Measurements from ENCODE around the gene CEACAM16. TPM values are rescaled to one million over a fixed set of nuclear protein-coding genes. Genes with fewer than 3 reads are reported as not detected.

Gene CEACAM16
- total and polyA plus RNA-seq, 10 of the 15 experiments (the other 5 are each of a cell fraction or from before 2014, with no cell fraction given): not detected

DNA sequence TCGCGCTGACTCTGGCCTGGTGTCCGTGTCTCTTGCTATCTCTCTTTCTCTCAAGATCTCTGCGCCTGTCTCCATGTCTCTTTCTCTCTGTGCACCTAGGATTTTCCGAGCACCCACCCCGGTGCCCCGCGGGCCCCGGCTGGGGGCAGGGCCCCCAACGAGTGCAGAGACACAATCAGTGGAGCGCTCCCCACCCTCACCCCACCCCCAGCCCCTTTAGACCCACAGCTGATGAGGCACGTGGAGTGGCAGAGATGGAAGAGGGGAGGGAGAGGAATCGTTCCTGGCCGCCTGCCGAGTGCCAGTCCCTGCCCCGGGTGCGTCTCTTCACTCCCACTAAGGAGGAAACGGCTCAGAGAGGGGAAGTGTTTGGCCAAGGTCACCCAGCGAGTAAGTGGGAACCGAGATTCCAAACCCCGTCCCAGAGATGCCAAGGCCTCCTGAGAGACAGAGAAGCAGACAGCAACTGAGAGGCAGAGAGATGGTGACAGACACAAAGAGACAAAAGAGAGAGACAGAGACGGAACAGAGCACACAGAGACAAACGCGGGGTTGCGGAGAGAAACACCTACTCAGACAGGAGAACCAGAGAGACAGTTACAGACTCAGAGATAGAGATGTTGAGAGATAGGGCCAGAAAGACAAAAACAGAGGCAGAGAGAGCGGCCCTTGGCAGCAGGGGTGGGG is 48.9 kb downstream of the CEACAM16 start (continued):
- TF ChIP-seq, protein P1, sequence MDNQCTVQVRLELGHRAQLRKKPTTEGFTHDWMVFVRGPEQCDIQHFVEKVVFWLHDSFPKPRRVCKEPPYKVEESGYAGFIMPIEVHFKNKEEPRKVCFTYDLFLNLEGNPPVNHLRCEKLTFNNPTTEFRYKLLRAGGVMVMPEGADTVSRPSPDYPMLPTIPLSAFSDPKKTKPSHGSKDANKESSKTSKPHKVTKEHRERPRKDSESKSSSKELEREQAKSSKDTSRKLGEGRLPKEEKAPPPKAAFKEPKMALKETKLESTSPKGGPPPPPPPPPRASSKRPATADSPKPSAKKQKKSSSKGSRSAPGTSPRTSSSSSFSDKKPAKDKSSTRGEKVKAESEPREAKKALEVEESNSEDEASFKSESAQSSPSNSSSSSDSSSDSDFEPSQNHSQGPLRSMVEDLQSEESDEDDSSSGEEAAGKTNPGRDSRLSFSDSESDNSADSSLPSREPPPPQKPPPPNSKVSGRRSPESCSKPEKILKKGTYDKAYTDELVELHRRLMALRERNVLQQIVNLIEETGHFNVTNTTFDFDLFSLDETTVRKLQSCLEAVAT (IDR thresholded peaks at IDR 0.05): peak; percentile 66; the same call in 1 of the 2 replicates
- TF ChIP-seq, protein P2, sequence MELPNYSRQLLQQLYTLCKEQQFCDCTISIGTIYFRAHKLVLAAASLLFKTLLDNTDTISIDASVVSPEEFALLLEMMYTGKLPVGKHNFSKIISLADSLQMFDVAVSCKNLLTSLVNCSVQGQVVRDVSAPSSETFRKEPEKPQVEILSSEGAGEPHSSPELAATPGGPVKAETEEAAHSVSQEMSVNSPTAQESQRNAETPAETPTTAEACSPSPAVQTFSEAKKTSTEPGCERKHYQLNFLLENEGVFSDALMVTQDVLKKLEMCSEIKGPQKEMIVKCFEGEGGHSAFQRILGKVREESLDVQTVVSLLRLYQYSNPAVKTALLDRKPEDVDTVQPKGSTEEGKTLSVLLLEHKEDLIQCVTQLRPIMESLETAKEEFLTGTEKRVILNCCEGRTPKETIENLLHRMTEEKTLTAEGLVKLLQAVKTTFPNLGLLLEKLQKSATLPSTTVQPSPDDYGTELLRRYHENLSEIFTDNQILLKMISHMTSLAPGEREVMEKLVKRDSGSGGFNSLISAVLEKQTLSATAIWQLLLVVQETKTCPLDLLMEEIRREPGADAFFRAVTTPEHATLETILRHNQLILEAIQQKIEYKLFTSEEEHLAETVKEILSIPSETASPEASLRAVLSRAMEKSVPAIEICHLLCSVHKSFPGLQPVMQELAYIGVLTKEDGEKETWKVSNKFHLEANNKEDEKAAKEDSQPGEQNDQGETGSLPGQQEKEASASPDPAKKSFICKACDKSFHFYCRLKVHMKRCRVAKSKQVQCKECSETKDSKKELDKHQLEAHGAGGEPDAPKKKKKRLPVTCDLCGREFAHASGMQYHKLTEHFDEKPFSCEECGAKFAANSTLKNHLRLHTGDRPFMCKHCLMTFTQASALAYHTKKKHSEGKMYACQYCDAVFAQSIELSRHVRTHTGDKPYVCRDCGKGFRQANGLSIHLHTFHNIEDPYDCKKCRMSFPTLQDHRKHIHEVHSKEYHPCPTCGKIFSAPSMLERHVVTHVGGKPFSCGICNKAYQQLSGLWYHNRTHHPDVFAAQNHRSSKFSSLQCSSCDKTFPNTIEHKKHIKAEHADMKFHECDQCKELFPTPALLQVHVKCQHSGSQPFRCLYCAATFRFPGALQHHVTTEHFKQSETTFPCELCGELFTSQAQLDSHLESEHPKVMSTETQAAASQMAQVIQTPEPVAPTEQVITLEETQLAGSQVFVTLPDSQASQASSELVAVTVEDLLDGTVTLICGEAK (IDR thresholded peaks at IDR 0.05; ENCODE audit: borderline replicate concordance): no peak
- 0 out of 3 replicates have a peak, but pooled peaks have one; percentile 2 for TF ChIP-seq POU2F2 (IDR thresholded peaks at IDR 0.05; ENCODE audit: borderline replicate concordance, low read depth, low read length)
- no peak for TF ChIP-seq NFXL1 (IDR thresholded peaks at IDR 0.05; ENCODE audit: borderline replicate concordance)
- no peak for TF ChIP-seq NR2C2 (IDR thresholded peaks at IDR 0.05; ENCODE audit: borderline replicate concordance, control insufficient read depth, insufficient read length, low read depth)
- no peak for TF ChIP-seq SUZ12 (IDR thresholded peaks at IDR 0.05; ENCODE audit: unreplicated experiment)
- 0 out of 2 replicates have a peak, but pooled peaks have one; percentile 4 for TF ChIP-seq BACH1 (IDR thresholded peaks at IDR 0.05; ENCODE audit: borderline replicate concordance)
- TF ChIP-seq, protein P3, sequence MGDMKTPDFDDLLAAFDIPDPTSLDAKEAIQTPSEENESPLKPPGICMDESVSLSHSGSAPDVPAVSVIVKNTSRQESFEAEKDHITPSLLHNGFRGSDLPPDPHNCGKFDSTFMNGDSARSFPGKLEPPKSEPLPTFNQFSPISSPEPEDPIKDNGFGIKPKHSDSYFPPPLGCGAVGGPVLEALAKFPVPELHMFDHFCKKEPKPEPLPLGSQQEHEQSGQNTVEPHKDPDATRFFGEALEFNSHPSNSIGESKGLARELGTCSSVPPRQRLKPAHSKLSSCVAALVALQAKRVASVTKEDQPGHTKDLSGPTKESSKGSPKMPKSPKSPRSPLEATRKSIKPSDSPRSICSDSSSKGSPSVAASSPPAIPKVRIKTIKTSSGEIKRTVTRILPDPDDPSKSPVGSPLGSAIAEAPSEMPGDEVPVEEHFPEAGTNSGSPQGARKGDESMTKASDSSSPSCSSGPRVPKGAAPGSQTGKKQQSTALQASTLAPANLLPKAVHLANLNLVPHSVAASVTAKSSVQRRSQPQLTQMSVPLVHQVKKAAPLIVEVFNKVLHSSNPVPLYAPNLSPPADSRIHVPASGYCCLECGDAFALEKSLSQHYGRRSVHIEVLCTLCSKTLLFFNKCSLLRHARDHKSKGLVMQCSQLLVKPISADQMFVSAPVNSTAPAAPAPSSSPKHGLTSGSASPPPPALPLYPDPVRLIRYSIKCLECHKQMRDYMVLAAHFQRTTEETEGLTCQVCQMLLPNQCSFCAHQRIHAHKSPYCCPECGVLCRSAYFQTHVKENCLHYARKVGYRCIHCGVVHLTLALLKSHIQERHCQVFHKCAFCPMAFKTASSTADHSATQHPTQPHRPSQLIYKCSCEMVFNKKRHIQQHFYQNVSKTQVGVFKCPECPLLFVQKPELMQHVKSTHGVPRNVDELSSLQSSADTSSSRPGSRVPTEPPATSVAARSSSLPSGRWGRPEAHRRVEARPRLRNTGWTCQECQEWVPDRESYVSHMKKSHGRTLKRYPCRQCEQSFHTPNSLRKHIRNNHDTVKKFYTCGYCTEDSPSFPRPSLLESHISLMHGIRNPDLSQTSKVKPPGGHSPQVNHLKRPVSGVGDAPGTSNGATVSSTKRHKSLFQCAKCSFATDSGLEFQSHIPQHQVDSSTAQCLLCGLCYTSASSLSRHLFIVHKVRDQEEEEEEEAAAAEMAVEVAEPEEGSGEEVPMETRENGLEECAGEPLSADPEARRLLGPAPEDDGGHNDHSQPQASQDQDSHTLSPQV (IDR thresholded peaks at IDR 0.05): no peak
- TF ChIP-seq PAX8 (IDR thresholded peaks at IDR 0.05): no peak
- no peak for TF ChIP-seq RAD21 (IDR thresholded peaks at IDR 0.05; ENCODE audit: insufficient read depth, low read depth, low read length)
- TF ChIP-seq, protein P4, sequence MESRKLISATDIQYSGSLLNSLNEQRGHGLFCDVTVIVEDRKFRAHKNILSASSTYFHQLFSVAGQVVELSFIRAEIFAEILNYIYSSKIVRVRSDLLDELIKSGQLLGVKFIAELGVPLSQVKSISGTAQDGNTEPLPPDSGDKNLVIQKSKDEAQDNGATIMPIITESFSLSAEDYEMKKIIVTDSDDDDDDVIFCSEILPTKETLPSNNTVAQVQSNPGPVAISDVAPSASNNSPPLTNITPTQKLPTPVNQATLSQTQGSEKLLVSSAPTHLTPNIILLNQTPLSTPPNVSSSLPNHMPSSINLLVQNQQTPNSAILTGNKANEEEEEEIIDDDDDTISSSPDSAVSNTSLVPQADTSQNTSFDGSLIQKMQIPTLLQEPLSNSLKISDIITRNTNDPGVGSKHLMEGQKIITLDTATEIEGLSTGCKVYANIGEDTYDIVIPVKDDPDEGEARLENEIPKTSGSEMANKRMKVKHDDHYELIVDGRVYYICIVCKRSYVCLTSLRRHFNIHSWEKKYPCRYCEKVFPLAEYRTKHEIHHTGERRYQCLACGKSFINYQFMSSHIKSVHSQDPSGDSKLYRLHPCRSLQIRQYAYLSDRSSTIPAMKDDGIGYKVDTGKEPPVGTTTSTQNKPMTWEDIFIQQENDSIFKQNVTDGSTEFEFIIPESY (IDR thresholded peaks at IDR 0.05): no peak
- TF ChIP-seq, protein P5, sequence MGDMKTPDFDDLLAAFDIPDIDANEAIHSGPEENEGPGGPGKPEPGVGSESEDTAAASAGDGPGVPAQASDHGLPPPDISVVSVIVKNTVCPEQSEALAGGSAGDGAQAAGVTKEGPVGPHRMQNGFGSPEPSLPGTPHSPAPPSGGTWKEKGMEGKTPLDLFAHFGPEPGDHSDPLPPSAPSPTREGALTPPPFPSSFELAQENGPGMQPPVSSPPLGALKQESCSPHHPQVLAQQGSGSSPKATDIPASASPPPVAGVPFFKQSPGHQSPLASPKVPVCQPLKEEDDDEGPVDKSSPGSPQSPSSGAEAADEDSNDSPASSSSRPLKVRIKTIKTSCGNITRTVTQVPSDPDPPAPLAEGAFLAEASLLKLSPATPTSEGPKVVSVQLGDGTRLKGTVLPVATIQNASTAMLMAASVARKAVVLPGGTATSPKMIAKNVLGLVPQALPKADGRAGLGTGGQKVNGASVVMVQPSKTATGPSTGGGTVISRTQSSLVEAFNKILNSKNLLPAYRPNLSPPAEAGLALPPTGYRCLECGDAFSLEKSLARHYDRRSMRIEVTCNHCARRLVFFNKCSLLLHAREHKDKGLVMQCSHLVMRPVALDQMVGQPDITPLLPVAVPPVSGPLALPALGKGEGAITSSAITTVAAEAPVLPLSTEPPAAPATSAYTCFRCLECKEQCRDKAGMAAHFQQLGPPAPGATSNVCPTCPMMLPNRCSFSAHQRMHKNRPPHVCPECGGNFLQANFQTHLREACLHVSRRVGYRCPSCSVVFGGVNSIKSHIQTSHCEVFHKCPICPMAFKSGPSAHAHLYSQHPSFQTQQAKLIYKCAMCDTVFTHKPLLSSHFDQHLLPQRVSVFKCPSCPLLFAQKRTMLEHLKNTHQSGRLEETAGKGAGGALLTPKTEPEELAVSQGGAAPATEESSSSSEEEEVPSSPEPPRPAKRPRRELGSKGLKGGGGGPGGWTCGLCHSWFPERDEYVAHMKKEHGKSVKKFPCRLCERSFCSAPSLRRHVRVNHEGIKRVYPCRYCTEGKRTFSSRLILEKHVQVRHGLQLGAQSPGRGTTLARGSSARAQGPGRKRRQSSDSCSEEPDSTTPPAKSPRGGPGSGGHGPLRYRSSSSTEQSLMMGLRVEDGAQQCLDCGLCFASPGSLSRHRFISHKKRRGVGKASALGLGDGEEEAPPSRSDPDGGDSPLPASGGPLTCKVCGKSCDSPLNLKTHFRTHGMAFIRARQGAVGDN (IDR thresholded peaks at IDR 0.05): no peak

Measured in GM12878 (cell line).